HG02970 (cell line): ENCODE data around the gene TENM4.

Experiments
- ATAC-seq: cut with Tn5 transposase; IDR thresholded peaks from one replicate; pipeline ENCODE4 v1.9.1; 2021; ENCODE audit warnings: mild to moderate bottlenecking, moderate library complexity, moderate number of reproducible peaks; ENCODE audit not compliant: unreplicated experiment, low FRiP score

The TENM4 gene

DNA sequence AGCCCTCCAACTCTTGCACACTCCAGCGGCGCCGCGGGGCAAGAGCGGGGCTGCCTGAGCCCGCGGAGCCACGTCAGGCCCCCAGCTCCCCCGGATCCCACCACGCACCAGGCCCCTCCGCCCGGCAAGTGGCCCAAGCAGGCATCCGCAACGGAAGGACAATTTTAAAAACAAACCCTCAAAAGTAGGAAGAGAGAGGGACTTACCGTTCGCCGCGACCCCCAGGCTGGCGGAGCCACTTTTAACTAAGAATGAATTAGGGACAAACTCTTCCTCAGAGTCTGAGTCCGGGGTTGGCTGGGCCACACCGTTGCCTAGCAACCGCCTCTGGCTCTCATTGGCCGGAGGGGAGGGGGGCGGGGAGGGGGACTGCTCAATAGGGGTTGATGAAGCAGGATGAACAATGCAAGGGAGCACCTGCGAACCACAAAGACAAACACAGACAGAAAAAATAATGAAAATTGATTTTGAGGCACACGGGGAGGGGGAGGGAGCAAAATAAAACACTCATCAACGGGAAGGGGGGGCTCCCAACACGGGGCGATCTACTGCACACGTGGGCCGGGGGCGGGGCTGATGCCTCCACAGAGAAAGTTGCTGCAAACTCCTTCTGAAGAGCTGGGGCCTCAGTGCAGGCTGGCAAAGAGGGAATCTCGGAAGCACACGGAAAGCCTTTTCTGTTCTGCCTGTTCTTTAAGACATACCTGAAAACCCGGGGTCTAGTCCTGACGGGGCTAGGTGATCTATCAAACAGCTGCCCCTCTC is 478.7 kb downstream of the TENM4 start:
- ATAC-seq: no peak

DNA sequence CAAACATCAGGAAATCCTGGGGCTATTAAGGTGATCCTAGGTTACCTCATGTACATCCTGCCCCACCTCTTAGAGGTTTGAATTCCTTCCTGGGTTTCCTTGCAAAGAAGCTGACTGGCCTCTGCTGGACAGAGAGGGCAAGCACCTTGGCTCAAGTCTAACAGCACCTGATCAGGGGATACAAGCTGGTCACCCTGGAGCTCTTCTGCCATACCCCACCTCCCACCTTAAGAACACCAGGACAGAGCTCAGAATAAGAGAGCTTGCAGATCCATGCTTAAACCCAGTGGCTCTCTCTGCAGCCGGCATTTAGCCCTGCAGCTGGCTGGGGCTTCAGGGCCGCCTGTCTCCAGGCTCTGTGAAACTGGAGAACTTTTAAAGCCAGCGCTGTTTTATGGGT is 479.6 kb downstream of the TENM4 start:
- no peak for ATAC-seq

DNA sequence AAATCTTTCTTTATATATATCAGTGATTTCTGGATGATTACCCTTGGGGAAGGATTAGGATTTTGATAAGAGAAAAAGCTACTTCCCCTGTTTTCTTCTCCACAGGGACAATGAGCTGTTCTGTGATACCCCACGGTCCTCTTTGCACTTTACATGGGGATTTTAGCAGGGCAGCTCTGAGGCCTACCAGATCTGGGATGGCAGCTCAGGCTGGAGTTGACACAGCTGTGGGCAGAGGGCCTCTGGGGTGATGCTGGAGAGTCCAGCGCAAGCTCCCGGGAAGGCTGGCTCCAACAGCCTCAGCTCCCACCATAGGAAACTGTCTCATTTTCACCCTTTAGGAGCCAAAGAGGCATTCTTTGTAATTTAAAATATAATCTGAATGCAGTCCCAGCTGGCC is 482.4 kb downstream of the TENM4 start:
- no peak for ATAC-seq

DNA sequence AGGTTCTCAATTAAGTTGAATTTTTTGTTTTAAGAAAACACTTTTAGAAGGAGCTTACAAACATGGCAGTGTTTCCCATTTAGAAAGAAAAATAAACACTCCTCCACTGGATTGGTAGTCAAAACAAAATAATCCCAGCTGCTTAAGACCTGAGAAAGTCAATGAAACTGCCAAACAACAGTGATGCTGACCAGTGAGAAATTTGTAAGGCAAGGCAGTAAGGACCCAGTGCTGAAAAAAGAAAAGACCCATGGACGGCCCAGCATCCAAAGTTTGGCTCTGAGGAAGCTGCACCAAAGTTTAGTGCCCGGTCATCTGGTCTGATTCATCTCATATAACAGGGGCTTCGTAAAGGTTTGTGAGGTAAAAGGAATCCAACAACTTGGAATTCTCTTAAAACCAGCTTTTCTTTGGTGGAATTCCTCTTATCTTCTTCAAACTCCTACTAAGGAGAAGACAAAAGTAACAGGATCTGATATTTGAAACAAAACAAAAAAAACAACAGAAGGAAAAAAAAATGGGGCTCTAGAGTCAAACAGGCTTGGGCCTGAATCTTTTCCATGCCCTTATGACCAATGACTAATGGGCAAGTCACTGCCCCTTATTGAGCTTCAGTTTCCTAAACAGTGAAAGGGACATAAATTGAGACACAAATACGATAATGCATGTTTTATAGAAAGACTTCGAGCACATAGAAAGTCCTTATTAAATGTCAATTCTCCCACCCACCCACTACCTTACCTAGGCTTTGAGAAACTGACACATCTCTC is 483.2 kb downstream of the TENM4 start:
- ATAC-seq: no peak

DNA sequence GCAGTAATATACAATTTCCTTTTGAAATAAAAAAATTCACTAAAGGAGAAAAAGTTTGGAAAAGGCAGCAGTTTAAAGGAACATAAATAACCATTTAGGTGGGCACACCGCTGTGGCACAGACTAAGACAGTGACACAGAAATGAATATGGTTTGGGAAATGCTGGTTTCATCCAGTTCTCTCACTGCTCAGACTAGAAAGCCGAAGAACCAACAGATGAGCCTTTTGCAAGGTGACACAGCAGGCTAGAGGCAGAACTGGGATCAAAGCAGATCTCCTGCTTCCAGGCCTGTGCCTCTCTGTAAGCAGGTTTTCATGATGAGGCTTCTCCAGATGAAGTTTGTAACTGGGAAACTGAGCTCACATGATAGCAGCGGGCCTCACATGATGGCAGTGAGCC is 486.1 kb downstream of the TENM4 start:
- no peak for ATAC-seq

DNA sequence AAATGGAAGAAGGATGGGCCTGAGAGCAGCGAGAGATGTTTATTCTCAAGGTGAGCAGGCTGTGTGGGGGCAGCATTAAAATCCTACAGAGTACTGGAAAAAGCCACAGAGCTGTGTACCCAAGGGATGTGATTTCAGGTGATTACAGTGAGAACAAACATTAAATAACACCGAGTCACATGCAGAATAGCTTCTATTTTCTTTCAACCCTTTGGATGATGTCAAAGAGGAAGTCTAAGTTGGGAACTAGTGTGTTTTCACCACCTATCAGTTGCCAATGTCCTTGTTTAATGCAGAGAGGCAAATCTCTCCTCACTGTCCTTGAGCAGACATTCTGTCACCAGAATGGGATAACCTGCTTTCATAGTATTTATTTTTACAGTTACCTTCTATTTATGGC is 486.6 kb downstream of the TENM4 start:
- ATAC-seq: no peak

DNA sequence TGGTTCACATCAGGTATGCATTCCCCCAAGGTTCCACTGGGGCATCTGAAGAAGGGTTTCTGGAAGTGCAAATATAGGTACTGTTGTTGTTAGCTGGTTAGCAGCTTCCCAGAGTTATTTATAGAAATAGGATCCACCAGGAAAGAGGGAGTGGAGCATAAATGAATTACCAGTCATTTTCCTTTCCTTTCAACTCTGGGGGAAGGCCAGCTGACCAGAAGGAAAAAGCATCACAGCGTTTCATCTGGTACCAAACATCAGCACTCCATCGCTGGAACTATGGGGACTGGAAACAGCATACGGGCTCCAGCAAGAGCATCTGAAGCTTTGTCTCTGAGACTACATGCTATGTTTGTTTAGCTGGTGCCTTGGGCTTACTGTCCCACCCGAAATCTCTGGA is 487.9 kb downstream of the TENM4 start:
- no peak for ATAC-seq

DNA sequence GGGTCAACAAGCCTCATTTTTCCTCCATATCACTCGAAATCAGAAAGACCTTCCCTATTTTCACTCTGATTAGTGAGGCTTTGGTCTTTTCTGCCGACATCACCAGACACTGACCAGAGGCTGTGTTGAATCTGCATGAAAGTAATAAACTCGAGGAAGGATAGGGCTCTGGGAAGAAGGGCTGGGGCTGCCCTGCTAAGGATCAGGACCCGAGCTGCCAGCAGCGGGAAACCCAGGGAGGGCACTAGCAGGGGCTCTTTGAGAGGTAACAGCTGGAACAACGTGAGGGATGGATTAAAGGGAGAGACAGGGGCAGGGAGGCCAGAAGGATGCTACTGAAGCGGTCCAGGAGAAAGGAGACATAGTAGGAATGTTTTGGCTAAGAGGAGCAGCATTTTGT is 488.7 kb downstream of the TENM4 start:
- ATAC-seq: no peak

DNA sequence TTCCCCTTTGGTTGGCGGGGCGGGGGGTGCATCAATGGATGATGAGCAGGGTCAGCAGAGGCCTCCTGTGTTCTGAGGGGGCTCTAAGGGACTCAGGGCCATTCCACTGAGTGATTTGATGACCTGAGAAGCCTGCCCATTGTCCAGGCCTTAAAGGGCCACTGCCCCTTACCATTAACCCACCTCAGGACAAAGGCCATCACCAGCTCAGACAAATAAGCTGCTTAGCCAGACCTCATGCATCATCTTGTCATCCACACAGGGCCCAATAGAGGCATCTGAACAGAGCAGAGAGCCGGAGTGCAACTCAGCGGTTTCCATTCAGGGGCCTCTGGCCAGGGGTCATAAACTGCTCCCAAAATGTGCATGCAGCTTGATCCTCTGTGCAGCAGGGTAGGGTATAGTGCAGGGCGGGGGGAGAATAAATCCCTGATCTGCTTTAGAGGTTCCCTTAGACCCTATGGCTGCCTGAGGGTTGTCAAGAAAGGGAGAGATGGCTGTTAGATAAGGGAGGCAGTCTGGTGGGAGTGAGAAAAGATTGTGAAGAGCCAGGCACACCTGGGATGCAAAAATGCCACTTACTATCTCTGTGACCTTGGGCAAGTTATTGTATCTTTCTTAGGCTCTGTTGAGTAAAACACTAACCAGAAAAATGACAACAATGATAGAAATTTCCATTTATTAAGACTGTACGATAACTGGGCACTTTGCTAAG is 490.7 kb downstream of the TENM4 start:
- ATAC-seq: no peak

DNA sequence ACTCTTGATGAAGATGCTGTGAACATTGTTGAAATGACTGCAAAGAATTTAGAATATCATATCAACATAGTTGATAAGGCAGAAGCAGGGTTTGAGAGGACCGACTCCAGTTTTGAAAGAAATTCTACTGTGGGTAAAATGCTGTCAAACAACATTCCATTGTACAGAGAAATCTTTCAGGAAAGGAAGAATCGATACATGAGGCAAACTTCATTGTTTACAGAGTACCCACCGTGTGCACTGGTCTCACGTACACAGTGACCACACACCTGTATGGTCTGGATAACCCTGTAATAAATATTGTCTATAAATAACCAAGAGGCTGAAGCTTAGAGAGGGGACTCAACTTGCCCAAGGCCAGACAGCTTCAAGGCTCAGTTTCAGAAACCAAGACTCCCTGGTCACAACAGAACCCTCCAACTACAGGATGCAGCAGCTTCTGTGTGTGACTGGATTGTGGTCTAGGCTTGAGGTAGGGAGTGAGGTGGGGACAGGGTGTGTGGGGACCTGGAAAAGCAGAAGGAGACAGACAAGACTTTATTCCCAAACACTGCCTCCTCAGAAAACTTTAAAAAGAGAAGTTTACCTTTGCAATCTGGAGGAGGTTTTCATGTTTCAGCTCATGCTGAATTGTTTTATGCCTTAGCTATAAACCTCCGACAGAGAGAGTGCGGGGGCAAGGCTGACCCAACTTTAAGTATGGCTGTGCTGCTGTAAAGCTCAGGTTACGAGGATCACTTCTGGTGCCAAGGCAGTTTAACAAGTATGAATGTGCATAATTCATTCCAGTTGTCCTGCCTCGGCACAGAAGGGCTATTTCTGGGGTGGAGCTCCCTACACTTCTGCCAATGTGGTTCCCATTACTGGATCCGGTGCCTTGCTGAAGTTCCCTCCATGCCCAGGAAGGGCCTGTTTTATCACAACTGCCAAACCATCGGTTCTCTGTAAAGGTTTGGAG is 493.6 kb downstream of the TENM4 start:
- no peak for ATAC-seq

DNA sequence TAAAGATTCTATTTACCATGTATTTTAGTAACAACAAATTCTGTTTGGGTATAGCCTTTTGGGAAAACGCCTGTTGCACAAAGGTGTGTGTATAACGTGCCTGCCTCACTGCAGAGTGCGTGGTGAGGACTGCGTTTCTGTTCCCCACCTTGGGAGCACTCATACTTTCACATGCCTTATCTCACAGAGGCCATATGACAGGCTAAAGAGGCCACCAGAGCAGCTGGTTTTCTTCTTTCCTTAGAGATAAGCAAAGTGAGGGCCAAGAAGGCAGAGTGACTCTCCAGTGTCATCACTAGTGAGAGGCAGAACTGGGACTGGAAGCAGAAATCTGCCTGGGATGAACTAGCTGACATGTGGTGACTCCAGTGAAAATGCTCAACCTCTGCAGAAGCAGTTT is 497.0 kb downstream of the TENM4 start:
- no peak for ATAC-seq

DNA sequence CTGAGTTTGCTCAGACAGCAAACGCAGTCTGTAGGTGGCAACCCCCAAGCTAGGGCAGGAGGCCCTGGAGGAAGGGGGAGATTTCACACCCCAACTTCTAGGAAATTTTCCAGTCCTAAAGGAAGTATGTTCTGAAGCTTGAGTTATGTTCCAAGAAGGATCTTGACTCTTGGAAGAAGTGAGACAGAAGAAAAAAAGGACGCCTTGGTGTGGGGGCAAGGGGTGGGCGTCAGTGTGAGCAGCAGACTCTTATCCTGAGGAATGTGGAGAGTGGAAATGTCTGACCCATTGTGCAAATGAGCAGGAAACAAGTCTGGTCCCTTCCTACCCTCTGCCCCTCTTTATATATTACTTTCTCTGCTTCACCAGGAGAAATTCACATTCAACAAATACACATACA is 497.7 kb downstream of the TENM4 start:
- no peak for ATAC-seq

DNA sequence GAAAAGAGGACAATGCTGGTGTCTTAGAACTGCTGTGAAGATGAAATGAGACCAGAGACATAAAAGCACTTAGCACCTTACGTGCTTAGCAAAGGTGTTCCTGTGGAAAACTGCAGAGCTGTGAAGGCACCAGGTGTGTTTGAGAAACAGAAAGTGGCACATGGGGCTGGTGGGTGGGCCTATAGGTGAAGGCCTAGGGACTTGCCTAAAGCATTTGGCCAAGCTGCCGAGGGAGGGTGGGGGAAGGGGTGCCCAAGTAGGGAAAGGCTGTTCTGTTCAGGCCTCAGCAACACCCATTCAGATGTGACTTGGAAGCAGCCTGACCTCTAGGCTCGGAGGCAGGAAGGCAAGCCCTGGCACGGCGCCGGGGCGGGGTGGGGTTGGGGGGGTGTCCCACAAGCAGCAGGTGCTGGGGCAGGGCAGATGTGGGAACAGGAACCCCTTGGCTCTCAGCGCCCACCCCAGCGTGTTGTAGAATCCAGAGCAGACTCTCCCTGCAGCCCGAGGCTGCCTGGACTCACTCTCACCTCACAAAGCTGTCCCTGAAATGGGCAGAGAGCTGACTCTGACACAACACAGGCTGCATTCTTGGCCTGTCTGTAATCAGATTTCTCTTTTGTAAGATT is 499.5 kb downstream of the TENM4 start:
- no peak for ATAC-seq

DNA sequence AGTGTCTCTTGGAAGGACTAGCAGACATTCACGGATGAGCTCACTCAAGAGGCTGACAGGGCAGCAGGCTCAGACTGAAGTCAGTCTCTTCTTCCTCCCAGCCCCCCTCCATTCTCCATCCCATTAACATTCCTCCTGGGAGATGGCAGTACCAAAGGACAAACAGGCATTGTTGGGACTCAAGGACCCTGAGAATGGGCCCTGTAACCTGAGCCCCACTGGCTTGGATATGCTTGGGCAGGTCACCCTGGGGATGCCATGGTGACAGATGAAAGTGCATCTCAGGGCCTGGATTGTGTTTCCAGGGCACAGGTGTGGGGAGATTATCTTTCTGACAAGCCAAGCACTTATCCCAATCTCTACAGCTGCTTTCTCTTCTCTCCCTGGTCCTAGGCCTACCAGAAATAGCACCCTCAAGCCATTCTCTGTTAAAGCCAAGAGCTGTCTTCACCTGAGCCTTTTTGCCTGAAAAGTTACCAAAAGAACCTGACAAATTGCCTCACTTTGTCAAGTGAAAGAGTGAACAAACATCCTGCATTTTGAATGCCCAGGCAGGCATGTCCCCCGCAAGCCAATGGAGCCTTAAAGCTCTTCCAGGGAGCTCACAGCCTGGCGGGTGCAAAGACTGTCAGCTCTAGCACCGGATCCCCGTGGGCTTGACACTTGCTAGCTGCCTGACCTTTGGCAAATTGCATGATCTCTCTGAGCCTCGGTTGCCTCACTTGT is 500.2 kb downstream of the TENM4 start:
- no peak for ATAC-seq

DNA sequence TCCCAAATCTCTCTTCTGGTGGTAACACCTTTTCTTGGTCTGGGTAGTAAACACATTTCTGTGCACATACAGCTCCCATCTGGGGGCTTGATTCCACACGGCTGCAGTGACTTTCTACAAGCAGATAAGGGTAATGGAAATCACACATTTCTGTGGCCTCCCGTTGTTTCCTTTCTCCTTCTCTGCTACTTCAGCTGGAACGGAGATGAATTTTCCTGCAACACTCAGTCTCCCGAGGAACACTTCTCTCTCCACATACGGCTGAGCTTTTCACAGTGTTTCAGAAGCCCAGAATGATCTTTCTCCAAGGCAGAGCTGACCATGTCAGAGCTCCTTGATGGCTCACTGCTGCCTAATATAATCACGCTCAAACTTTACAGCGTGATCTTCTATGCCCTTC is 501.9 kb downstream of the TENM4 start:
- no peak for ATAC-seq

DNA sequence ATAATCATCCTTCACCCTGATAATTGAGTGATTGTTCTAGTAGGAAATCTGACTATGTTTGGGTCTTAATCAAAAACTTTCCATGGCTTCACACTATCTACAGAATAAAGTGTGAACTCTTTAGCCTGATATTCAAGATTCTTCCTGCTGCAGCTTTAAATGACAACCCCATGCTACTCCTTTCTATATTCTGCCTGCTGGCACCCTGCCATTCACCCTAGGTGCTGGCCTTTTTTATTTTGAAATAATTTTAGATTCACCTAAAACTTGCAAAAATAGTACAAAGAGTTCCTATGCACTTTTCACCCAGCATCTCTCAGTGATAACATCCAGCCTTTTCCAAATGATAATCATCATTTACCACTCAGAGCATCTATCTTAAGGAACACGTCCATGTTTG is 502.8 kb downstream of the TENM4 start:
- ATAC-seq: no peak

DNA sequence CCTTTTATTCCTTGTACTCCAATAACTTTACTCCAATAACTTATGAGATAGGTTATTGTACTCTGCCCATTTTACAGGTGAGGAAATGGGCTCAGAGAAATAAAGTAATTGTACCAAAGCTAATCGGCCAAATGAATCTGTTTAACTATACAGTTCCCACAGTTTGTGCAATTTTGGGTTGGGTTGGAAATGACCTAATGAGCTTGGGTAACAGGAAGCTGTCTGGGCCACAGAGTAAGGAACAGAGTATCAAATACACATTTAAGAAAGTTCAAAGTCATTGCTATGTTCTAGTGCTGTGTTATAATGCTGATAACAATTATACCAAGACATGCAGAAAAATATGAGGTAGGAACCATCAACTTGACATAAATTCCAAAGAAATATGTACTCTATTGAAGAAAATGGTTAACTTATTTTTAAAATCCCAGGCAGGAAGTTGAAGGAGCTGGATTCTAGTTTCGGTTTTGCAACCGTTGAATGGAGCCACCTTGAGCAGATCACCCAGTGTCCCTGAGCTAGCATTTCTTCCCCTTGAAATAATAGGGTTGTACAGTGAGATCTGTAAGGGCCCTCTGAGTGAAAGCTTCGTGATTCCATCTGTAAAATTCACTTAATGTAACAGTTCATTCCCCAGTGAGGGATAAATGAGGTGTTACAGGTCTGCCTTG is 505.3 kb downstream of the TENM4 start:
- no peak for ATAC-seq

DNA sequence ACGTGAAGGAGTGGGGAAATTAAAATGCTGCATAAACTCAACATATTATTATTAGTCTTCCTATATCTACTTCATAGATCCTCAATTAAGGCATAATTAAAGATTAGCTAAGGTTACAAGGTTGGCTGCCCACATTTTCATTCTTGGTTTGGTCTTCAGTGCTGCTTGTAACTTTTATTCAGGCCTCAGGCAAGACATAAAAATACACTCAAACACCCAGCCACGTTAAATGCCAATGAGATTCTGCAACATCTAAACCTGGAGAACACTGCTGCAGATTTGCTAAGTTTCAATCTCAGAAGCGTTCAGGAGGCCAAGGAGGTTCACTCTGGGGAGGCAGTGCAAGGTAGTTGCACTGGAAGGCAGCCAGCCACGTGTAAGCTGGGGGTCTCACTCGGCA is 507.5 kb downstream of the TENM4 start:
- no peak for ATAC-seq

DNA sequence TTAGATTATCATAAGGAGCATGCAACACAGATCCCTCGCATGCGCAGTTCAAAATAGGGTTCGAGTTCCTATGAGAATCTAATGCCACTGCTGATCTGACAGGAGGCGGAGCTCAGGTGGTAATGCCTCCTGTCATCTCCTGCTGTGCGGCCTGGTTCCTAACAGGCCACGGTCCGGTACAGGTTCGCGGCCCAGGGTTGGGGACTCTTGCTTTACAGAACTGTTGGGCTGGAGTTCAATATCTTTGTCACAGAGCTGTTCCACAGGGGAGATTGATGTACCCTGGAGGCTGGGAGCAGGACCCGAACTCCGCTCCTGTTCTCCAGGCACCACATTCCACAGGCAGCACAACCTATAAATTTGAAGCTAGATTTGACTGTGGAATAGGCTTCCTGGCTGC is 508.1 kb downstream of the TENM4 start:
- ATAC-seq: no peak
